ENCODE results near the gene PROCR.
"Not testable (repeated sequence)": the region's sequence is repeated elsewhere in the genome, so short reads cannot be mapped to it uniquely, and the experiment has no call there.

Gene PROCR

DNA sequence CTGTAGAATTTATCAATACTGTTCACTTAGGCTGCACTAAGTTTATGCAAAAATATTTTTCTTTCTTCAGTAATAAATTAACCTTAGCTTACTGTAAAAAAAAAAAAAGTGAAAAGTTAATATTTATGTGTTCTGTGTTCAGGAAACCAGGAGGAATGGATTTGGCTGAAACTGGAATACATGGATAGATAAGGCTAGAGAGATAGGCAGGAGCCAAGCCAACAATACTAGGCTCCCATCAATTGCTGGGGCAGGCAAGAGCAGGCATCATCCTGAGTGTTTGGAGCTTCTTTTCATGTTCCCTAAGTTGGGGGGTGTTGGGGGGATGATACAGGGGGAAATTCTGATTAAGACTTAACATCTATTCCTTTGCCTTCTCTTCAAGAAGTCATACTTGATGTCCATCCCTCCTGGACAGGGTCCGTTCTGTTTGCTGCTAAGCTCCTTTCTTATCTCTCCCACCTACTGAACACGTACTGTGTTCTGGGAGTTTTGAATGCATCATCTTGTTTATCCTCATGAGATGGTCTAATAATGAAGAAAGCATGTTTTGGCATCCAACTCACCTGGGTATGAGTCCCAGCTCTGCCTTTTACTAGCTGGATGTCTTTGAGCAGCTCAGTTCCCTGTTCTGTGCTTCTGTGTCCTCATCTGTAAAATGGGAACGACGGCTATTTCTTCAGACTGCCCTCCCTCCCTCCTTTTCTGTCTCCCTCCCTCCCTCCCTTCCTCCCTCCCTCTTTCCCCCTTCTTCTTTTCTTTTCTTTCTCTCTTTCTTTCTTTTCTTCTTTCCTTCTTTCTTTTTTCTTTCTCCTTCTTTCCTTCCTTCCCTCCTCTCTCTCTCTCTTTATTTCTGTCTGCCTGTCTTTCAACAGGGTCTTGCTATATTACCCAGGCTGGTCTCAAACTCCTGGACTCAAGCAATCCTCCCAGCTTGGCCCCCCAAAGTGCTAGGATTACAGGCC, 6.4 kb upstream of the PROCR start:
- no peak for DNase-seq

DNA sequence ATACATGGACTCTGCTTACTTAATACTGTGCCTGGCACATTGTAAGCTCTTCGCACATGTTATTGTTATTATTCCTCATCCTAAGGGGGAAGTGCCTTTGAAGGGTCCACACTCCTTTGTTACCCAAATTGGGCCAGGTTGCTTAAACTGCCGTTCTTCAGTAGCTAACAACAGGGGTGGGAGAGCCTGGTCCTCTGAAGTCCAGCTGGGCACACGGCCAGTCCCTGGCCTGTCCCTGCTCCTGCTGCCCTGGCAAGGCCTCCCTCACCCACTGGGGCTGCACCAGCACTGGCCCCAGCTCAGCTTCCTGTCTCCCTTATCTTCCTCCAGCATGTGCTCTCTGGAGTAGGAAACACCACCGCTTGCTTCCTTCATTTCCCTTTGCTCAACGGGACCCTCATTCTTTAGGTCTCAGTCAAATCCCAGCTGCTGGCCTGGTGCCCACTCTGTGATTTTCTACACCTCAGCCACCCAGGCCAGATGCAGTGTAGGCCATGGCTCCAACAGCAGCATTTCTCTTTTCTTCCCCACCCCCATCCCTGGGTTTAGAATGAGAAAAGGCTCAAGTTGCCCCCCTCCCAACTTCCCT, 5.5 kb upstream of the PROCR start:
- DNase-seq, result no peak

DNA sequence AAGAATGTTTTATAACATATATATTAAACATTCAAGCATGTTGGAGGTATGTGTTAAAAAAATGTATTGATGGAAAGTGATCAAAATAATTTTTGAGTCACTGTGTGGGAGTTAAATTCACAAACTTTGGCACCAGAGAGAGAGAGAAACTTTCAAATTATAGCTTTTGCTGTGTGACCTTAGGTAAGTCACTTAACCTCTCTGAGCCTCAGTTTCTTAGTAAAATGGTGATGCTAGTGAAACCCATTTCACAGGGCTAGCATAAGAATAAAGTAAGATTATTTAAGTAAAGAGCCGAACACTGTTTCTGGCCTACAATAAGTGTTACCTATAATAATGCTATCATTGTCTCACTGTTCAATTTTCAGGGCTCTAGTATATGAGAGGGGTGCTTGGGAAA, 4.1 kb upstream of the PROCR start:
- no peak for DNase-seq

DNA sequence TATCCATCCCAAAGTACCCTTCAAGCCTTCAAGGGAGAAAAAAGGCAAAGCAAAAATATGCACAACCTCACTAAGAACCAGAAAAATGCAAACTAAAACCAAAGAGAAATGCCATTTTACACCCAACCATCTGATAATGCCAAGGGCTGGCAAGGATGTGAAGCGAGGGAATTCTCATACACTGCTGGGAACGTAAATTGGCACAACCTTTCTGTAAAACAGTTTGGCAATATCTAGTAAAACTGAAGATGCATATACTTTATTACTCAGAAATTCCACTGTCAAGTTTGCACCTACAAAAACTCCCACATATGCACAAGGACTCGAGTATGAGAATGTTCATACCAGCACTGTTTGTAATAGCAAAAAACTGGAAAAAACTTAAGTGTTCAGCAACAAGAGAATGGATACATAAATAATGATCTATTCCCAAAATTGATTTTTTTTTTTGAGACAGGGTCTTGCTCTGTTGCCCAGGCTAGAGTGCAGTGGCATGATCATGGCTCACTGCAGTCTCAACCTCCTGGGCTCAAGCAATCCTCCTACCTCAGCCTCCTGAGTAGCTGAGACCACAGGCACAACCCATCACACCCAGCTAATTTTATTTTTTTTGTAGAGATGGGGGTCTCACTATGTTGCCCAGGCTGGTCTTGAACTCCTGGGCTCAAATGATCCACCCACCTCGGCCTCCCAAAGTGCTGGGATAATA, 3.0 kb upstream of the PROCR start:
- not testable (repeated sequence) for DNase-seq

DNA sequence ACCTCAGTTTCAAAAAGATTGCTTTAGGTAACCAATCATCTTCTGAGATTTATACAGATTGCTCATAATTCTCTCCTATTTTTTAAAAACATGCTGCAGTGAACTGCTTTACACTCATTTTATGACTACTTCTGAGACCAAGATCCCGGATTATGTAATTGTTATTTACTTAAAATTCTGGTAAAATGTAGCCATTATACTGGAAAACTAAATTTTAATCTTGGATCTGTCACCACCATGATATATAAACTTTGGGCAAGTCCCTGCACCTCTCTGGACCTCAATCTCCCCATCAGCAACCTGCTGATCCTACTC, 477 bp upstream of the PROCR start:
- no peak for DNase-seq

DNA sequence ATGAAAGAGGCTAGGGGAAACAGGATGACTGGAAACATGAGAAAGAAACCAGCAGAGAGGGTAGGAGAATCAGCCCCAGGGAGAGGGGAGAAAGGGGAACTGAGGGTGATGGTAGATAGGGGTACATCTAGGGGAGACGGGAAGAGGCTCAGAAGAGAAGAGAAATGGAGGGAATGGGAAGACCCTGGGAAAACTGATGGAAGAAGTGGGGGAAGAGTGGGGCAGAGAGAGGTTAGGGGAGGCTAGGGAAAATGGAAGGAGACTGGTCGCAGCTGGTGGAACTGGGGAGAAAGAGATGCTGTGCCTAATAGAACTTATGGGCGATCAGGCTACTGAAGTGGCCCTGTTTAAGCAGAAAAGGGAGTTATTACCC, 548 bp downstream of the PROCR start:
- no peak for DNase-seq

DNA sequence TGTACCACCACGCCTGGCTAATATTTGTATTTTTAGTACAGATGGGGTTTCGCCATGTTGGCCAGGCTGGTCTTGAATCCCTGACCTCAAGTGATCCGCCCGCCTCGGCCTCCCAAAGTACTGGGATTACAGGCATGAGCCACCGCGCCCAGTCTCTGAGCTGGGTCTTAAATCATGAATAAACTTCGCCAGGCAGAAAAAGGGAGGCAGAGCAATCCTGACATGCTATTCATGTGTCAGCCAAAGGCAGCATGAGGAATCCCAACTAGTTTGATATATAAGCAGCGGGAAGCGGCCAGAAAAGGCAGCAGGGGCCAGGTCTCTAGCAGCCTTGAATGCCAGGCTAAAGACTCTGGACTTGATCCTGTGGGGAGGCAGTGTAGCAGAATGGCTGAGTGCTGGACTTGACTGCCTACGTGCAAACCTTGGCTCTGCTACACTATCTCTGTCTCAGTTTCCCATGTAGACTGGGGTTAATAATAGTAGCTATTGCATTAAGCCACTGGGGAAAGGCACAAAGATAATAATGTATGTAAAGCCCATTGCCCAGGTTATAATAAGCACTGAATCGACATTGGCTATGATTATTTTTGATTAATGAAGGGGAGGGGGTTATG, 1.8 kb downstream of the PROCR start:
- DNase-seq, result no peak

DNA sequence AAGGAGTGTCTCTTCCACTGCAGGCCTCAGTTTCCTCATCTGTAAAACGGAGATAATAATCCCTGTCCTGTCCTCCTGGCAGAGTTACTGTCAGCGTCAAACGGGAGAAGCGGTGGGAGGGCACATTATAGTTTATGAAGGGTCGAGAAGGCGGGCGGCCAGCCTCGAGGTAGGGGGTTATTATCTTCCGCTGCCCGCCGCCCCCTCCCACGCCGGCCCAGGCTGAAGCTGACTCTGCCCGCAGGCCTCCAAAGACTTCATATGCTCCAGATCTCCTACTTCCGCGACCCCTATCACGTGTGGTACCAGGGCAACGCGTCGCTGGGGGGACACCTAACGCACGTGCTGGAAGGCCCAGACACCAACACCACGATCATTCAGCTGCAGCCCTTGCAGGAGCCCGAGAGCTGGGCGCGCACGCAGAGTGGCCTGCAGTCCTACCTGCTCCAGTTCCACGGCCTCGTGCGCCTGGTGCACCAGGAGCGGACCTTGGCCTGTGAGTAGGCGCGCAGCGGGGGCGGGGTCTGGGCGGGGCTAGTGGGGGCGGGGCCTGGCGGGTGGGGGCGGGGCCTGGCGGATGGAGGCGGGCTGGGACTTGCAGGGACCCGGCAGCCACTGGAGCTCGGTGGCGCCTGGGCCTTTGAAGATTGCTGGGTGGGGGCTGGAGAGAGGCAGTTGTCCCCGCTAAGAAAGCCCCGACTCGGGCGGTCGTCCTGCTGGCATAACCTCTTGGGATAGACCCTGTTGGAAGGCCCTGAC, 2.8 kb downstream of the PROCR start:
- DNase-seq, result no peak

DNA sequence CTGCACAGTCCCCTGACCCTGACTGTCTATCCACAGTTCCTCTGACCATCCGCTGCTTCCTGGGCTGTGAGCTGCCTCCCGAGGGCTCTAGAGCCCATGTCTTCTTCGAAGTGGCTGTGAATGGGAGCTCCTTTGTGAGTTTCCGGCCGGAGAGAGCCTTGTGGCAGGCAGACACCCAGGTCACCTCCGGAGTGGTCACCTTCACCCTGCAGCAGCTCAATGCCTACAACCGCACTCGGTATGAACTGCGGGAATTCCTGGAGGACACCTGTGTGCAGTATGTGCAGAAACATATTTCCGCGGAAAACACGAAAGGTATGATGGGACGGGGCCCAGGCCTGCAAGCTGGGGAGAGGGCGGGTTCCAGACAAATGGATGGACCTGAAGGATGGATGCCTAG, 4.3 kb downstream of the PROCR start:
- DNase-seq, result no peak

DNA sequence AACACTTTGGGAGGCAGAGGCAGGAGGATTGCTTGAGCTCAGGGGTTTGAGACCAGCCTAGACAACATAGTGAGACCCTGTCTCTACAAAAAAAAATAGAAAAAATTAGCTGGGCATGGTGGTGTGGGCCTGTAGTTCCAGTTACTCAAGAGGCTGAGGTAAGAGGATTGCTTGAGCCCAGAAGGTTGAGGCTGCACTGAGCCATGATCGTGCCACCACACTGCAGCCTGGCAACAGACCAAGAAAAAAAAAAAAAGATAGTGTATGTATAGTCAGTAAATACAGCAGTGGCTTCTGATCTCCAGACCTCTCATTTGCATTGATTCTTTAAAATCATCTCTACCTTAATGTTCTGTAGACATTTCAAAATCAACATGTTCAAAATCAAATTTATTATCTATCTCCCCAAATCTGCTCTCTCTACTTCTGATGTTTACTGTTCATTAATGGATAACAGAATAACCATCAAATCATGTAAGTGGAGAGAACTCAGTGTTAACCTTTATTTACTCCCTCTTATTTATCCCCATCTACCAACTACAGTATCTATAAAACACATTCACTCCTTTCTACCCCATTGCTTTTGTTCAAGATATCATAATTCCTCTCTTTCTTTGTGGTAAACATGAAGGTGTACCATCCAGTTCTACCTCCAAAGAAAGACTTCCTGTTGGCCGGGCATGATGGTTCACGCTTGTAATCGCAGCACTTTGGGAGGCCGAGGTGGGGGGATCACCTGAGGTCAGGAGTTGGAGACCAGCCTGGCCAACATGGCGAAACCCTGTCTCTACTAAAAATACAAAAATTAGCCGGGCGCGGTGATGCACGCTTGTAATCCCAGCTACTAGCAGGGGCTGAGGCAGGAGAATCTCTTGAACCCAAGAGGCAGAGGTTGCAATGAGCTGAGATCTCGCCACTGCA, 7.7 kb downstream of the PROCR start:
- DNase-seq, result no peak

DNA sequence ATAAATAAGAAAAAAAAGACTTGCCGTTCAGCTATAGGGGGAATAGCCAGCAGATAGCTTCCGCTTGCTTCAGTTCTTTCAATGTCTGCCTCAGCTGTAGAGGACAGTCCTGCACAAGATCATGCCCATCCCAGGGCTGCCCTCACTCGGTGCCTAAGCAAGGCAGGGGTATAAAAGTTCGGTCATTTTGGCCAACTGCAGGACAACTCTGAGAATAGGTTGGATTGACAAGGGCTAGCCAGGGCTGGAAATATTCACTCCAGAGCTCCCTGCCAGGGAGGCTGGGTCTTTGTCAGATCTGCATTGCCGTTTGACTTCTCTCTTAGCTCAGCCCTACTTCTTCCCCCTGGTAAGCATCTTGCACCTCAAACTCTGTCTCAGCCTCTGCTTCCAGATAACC, 8.4 kb downstream of the PROCR start:
- no peak for DNase-seq

DNA sequence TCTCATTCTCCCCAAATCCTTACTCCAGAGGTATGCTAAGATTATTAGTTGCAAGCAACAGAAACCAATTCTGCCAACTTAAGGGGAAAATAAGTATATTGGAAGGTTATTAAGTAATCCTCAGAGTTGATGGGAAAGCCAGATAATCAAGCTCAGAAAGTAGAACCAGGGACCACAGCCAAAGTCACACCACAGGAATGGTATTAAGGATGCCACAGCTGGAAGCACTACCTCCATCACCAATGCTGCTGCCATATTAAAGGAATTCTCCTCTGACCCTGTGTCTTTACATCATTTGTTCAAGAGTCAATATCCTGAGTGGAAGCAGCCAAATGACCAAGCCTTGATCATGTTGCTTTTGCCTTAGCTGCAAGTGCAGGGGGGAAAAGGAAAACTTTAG, 9.9 kb downstream of the PROCR start:
- no peak for DNase-seq

DNA sequence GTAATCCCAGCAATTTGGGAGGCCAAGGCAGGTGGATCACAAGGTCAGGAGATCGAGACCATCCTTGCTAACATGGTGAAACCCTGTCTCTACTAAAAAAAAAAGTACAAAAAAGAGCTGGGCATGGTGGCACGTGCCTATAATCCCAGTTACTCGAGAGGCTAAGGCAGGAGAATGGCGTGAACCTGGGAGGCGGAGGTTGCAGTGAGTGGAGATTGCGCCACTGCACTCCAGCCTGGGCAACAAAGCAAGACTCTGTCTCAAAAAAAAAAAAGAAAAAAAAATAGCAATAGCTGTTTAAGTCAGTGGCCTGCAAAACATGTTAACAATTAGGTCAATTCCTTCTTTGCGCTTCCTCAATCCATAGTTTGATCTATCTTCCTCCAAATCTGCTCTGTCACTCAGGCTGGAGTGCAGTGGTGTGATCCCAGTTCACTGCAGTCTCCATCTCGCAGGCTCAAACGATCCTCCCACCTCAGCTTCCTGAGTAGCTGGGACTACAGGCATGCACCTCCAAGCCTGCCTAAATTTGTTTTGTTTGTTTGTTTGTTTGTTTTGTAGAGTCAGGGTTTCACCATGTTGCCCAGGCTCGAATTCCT, 14.9 kb downstream of the PROCR start:
- not testable (repeated sequence) for DNase-seq

DNA sequence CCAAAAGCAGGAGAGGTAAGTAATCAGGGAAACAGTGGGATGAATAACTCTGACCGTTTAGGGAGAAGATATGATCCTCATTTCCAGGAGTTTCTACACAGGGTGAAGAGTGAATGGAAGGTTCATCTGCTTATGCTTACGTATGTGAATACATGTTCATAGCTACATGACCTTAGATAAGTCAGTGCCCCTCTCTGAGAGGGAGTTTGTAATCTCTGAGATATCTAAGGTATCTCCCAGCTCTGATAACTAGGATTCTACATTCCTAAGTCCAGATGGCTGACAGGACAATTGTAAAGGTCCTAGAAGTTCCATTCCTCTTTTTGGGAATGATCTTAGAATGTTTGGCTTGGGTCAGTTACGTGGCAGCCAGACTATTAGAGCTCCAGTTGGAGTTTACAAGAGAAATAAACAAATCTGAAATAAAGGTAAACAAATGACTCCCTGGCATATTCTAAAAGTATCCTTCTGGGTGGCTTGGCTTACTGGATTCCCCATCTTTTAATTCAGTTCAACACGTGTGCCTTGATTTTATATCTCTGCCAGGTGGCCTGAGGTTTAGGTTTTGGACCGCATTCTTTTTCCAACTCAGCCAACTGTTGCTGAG, 15.8 kb downstream of the PROCR start:
- DNase-seq, result no peak

DNA sequence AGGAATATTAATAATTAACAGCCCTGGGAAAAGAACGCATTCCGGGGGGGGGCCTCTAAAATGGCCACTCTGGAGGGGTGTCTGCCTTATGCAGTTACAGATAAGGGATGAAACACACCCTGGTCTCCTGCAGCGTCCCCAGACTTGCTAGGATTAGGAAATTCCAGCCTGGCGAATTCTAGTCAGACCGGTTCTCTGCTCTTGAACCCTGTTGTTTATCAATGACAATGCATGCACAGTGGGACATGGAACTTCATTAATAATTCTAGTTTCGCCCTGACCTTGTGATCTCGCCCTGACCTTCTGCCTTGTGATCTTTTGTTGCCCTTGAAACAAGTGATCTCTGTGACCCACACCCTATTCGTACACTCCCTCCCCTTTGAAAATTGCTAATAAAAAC, 17.4 kb downstream of the PROCR start:
- DNase-seq, result not testable (repeated sequence)

DNA sequence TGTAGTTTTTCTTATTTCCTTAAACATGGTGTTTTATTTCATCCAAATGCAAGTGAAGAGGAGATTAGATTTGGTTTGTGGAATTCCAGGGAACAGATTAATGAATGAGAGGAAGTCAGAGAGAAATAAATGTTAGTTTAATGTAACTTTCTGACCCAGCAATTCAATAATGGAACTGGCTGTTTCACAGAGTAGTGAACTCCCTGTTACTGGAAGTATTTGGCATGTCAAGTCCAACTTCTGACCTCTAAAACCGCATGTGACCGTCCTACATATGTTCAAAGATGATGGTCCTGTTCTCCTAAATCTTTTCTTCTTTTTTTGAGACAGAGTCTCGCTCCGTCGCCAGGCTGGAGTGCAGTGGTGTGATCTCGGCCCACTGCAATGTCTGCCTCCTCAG, 18.7 kb downstream of the PROCR start:
- no peak for DNase-seq

DNA sequence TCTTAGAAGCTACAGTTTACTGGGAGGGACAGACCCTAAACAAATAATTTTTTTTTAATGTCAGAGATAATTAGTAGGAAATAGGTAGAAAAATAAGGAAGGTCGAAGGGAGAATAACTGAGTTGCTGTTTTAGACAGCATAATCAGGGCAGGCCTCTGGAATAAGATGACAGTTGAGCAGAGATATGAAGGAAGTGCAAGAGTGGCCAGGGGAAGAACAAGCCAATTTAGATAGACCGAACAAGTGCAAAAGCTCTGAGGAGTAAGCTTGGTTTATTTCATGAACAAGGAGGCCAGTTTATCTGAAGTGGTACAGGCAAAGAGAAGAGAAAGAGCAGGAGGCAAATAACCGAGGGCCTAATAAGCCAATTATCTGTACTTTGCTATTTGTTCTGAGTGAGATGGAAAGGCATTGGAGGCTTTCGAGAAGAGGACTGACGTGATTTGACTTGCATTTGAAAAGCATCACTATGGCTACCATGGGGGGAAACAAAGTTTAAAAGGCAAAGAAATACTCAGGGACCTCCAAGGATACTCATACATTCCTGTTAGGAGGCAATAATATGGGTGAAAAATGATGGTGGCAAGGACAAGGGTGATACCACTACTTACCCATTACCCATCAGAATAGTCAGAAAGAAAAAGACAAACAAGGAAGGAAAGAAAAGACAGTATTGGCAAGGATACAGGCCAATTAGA, 19.7 kb downstream of the PROCR start:
- no peak for DNase-seq

DNA sequence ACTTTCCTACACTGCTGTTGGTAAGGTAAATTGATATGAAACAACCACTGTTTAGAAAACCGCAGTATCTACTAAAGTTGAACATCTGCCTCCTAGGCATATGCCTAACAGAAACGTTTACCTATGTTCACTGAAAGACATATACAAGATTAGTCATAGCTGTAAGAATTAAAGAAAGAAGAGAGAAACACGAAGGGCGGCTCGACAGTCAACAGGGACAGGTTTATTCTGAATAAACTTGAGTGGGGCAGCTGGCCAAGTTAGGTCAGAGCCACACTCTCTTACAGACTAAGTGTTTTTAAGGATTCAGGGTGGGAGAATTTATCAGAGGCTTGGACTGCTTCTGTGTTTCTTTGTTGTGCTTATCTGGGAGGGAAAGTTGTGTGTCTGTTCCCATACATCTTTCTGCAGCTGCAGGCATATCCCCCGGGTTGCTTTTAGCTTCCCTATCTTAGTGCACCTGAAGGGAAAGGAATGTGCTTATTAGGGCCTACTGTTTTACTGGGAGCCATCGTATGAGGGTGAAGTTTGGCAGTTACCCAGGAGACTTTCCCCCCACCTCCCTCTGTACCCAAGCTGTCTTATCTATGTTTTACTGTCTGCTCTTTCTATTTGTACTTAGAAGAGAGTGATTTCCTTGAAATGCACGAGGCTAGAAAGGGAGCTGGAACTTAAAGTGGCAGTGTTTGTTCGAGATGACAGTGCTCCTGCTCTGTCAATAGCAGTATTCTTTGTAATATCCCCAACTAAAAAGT, 20.4 kb downstream of the PROCR start:
- DNase-seq, result no peak

DNA sequence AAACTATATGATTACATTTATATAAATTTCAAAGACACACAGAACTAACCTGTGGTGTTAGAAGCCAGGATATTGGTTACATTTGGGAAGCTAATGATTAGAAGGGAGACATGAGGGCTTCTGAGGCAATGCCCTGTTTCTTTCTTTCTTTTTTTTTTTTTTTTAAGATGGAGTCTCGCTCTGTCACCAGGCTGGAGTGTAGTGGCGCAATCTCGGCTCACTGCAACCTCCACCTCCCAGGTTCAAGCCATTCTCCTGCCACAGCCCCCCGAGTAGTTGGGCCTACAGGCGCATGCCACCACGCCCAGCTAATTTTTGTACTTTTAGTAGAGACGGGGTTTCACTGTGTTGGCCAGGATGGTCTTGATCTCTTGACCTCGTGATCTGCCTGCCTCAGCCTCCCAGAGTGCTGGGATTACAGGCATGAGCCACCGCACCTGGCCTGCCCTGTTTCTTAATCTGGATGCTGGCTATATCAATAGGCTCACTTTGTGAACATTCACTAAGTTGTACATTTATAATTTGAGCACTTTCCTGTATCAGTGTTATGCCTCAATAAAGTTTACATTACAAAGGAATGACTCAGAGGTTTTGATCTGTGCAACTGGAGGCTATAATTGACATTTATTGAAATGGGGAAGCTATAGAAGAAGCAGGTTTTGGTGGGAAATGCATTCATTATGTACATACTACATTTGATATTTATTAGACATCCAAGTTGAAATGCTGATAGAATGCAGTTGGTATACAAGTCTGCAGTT, 21.3 kb downstream of the PROCR start:
- not testable (repeated sequence) for DNase-seq

All from stimulated activated naive CD4-positive, alpha-beta T cell treated with Interleukin-2 at 50 U/mL for 16 hours (primary cell).